LNCaP clone FGC (cell line): ENCODE measurements around the gene ZNF175.

Experiments used
- DNase-seq: peaks from one replicate; pipeline ENCODE4 v3.0.0-alpha.2; 2011; ENCODE audit warnings: low read depth
- H3K4me3 ChIP-seq: 2 replicates; pipeline ENCODE4 v1.5.1; 2011; ENCODE audit warnings: mild to moderate bottlenecking, low read depth, low read length, control low read depth
- TF ChIP-seq, protein P1 (sequence below): IDR thresholded peaks from 2 replicates; pipeline ENCODE4 v1.5.1; 2012; ENCODE audit warnings: mild to moderate bottlenecking; ENCODE audit not compliant: control insufficient read depth, insufficient read depth; ENCODE audit errors: extremely low read depth

The ZNF175 gene

DNA sequence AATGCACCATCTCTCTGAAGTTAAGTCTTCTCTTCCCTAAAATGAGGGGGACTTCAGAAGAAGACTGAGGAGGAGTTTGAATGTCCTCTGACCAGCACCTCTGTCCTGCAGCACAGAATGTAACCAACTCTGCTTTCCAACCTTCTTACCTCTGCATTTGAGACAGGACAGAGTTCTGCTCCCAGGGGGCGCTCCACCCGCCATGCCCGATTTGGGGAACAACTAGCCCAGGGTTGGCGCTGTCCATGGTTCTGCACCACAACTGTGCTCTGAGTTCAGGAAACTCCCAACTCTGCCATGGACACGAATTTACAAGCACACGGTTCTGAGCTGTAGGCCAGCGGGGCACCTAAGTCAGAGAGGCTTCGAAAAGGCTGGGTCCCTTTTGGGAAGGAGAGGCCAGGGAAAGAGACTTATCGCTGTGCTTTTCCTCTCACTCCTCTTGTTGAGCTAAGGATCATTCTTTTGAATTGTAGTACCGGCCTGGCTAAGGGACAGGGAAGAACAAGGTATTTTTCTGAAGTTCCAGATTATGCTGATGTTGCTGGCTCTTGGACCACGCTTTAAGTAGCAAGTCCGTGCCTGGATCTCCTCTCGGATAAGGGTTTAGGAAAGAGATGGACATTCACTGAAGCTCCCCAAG is 37.0 kb downstream of the ZNF175 start:
- no peak overlapping the region for H3K4me3 ChIP-seq
- DNase-seq = peak; percentile 60
- TF ChIP-seq, protein P1, sequence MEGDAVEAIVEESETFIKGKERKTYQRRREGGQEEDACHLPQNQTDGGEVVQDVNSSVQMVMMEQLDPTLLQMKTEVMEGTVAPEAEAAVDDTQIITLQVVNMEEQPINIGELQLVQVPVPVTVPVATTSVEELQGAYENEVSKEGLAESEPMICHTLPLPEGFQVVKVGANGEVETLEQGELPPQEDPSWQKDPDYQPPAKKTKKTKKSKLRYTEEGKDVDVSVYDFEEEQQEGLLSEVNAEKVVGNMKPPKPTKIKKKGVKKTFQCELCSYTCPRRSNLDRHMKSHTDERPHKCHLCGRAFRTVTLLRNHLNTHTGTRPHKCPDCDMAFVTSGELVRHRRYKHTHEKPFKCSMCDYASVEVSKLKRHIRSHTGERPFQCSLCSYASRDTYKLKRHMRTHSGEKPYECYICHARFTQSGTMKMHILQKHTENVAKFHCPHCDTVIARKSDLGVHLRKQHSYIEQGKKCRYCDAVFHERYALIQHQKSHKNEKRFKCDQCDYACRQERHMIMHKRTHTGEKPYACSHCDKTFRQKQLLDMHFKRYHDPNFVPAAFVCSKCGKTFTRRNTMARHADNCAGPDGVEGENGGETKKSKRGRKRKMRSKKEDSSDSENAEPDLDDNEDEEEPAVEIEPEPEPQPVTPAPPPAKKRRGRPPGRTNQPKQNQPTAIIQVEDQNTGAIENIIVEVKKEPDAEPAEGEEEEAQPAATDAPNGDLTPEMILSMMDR = peak; percentile 93

DNA sequence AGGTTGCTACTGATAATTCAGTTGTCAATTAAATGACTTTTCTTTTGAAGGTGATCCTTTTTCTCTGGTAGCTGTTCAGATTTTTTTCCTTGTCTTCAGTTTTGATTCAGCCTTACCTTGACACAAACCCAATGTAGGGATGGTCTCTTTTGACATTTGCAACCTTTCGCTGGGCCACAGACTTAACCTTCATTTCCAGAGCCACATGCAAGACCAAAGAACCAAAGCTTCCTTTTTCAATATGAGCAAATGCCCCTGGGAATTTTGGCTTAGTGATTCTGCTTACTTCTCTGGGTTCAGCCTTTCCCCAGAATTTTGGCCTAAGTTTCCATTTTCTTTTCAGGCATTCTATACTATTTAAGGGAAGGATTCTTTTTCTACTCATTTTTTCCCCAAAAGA is 39.5 kb downstream of the ZNF175 start:
- no peak for DNase-seq
- no peak overlapping the region for H3K4me3 ChIP-seq

DNA sequence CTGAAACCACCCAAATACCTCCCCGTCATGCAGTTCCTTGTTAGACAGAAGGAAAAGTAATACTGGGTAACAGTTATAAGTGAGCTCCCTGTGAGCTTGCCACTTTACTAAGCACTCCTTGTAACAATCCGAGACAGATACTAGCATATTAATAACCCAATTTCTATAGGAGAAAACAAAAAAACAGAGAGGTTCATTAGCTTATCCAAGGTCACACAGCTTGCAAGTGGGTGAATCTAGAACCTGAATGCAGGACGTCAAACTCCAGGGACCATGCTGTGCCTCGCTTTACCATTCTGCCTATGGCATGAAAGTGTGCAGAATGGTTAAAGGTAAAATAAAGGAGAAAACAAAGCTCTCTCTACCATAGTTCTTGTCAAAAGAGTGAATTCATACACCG is 43.7 kb downstream of the ZNF175 start:
- TF ChIP-seq, protein P1 = no peak
- H3K4me3 ChIP-seq = no peak overlapping the region
- no peak for DNase-seq

More for the DNA sequence above, 39.5 kb downstream of the ZNF175 start:
- TF ChIP-seq, protein P1 = no peak

DNA sequence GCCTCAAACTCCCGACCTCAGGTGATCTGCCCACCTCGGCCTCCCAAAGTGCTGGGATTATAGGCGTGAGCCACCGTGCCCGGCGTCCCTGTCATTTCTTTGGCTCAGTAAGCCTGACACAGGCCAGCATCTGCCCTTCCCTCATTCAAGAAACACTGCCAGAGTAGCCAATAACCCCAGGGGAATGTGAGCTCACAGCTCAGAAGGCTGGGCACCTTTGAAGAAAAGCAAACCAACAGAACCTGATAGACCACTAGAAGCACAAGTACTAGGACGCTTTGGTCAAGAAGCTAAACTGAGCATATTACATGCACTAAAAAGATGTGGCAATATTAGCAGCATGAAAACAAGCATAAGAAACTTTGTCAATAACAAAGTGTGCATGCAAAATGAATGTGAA is 44.9 kb downstream of the ZNF175 start:
- TF ChIP-seq, protein P1 = no peak
- no peak overlapping the region for H3K4me3 ChIP-seq
- peak; percentile 45 for DNase-seq

DNA sequence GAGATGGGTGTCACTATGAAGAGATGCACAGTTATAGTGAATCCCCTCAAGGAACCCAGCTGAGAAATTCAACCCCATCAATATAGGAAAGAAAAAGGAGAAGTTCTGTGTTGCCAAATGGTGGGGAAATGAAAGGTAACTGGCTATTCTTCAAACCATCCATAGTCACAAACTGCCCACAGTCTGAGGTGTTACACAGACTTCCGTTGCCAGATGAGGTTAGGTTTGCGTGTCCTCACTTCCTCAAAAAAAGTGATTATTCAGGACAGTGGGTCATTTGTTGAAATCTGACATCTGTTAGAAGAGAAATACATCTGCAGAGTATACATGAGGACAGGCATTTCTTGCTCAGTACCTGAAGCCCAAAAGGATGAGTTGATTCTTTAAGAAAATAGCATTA is 50.1 kb downstream of the ZNF175 start:
- DNase-seq = no peak
- TF ChIP-seq, protein P1 = no peak

DNA sequence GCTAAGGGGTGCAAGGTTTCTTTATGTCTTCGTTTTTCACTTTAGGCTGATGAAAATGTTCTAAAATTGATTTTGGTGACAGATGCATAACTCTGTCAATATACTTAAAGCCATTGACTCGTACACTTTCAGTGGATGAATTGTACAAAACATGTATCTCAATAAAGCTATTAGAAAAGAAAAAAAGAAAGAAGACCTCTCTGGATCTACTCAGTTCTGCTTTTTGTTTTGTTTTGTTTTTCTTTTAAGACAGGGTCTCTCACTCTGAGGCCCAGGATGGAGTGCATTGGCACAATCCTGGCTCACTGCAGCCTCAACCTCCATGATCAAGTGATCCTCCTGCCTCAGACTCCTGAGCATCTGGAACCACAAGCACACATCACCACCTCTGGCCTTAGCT is 55.6 kb downstream of the ZNF175 start:
- no peak overlapping the region for H3K4me3 ChIP-seq
- TF ChIP-seq, protein P1 = no peak
- no peak for DNase-seq

More for the DNA sequence above, 50.1 kb downstream of the ZNF175 start:
- H3K4me3 ChIP-seq = no peak overlapping the region
